ENCODE results near the gene CAMTA1. TPM values are rescaled to one million over a fixed set of nuclear protein-coding genes. Genes with fewer than 3 reads are reported as not detected.

The CAMTA1 gene
- total RNA-seq, 2 experiments from 2014 or later: 39.3 to 48.8 TPM

DNA sequence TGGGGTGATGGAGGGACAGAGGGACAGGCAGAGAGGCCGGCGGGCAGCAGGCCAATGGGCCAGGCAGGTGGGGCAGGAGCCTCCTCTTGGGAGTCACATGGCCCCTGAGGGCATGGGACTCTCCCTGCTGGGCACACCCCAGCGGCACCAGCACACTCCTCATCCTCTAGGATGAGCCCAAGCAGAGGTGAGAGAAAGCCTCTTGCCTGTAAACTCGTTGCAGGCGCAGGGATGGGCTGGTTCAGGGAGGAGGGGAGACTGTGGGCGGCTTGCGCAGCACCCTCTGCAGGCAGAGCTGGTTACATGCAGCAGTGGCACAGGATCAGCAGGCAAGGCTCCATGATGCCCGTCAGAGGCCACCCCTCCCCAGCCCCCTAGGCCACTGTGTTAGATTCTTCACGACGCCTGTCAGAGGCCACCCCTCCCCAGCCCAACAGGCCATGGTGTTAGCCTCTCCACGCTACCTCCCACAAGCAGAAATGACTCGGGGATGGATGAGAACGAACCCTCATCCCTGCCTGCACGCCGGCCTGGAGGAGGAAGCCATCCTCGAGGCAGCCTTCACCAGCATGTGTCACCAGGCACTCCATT is 776.2 kb downstream of the CAMTA1 start:
- CTCF ChIA-PET: no interaction called here
- Mint-ChIP-seq H3K4me3 (no peak overlapping the region), H3K27ac (no peak overlapping the region), H3K9me3 (no peaks in the 10 kb centered on the region), H3K27me3 (no peaks in the 10 kb centered on the region), H3K36me3 (ENCODE audit: low read depth) (no peaks in the 10 kb centered on the region), H3K4me1 (no peaks in the 10 kb centered on the region)
- POLR2A ChIA-PET: no interaction called here
- no peak for DNase-seq

GRCh38 chr1:7561936-7562728 is 776.9 kb downstream of the CAMTA1 start:
- CTCF ChIA-PET: no interaction called here
- Mint-ChIP-seq H3K9me3 (no peaks in the 10 kb centered on the region), H3K4me1 (no peaks in the 10 kb centered on the region), H3K4me3 (no peak overlapping the region), H3K27ac (no peak overlapping the region), H3K36me3 (ENCODE audit: low read depth) (no peaks in the 10 kb centered on the region), H3K27me3 (no peaks in the 10 kb centered on the region)
- DNase-seq: no peak
- POLR2A ChIA-PET: no interaction called here

- ChIA-PET CTCF (no interaction called here), POLR2A (no interaction called here)
- no peaks in the 10 kb centered on the region for H3K36me3 Mint-ChIP-seq (ENCODE audit: low read depth)
- H3K27me3 Mint-ChIP-seq: no peaks in the 10 kb centered on the region
- no peak for DNase-seq
- H3K27ac Mint-ChIP-seq: no peak overlapping the region
- no peaks in the 10 kb centered on the region for H3K4me1 Mint-ChIP-seq
- no peaks in the 10 kb centered on the region for H3K9me3 Mint-ChIP-seq
- H3K4me3 Mint-ChIP-seq: no peak overlapping the region
Measured at GRCh38 chr1:7562729-7563605, 777.7 kb downstream of the CAMTA1 start.

DNA sequence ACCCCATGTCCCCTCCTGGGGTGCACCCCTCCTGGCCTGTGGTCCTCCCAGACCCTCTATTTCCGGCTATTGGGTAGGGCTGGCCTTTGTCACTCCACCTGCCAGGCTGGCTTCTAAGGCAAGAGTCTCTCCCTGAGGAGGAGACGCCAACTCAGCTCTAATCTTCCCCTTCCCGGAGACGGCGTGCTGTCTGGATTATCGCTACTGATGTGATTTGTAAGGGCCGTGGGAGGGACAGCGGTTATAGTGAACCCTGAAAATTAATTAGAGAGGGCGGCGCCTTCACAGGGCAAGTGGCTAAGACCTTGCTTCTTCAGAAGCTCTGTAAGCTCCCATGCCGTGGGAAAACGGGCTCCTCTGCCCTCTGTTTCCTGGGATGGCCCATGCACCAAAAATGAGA is 778.9 kb downstream of the CAMTA1 start:
- Mint-ChIP-seq H3K36me3 (ENCODE audit: low read depth) (no peaks in the 10 kb centered on the region), H3K27me3 (no peaks in the 10 kb centered on the region), H3K4me3 (no peak overlapping the region), H3K9me3 (no peaks in the 10 kb centered on the region), H3K27ac (no peak overlapping the region), H3K4me1 (no peaks in the 10 kb centered on the region)
- DNase-seq: no peak
- POLR2A ChIA-PET: no interaction called here
- CTCF ChIA-PET: no interaction called here

- no peaks in the 10 kb centered on the region for H3K27me3 Mint-ChIP-seq
- H3K4me3 Mint-ChIP-seq: no peak overlapping the region
- H3K36me3 Mint-ChIP-seq (ENCODE audit: low read depth): no peaks in the 10 kb centered on the region
- ChIA-PET CTCF (no interaction called here), POLR2A (no interaction called here)
- H3K4me1 Mint-ChIP-seq: no peaks in the 10 kb centered on the region
- DNase-seq: no peak
- no peak overlapping the region for H3K27ac Mint-ChIP-seq
- H3K9me3 Mint-ChIP-seq: no peaks in the 10 kb centered on the region
Measured at GRCh38 chr1:7565099-7565750, 780.0 kb downstream of the CAMTA1 start.

DNA sequence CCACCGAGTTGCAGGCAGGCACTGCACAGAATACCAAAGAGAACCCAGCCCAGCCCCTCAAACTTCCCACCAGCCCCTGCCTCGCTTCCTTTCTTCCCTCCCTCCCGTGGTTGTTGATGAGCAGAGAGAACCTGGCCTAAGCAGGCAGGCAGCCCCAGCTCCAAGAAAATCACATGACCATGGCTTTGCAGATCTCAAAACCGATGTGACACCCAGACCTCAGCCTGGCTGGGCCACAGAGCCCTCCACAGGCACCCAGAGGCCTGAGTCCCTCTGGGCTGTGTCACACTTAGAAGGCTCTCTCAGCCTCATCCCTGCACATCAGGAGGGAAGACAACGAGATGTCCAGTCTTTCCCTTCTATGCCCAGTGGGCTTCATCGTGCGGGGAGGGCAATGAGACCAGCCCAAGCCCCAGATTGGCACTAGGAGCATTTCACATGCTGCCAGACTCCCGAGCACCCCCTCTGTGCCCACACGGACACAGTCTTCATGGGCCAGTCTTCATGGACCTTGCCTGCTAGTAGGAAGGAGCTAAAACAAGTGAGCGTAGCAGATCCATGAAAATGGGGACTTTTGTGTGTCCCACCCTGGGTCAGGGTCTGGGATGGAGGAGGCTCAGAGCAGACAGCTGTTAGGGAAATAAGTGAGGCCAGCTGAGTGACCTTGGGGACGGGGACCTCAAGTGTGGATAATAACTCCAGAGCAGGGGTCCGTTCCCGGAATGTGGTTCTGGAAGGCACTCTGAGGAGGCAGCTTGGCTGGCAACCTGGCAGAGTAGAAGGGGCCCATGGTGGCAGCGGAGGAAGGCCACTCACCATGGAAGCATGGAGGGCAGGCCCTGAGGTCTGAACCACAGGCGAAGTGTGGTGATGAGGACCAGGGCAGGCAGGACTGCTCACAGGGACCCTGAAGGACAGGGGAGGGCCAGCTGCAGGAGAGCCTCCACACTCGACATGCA is 781.4 kb downstream of the CAMTA1 start:
- no peak overlapping the region for H3K27ac Mint-ChIP-seq
- no peaks in the 10 kb centered on the region for H3K9me3 Mint-ChIP-seq
- H3K36me3 Mint-ChIP-seq (ENCODE audit: low read depth): no peaks in the 10 kb centered on the region
- no peak for DNase-seq
- H3K27me3 Mint-ChIP-seq: no peaks in the 10 kb centered on the region
- ChIA-PET CTCF (no interaction called here), POLR2A (no interaction called here)
- H3K4me3 Mint-ChIP-seq: no peak overlapping the region
- no peaks in the 10 kb centered on the region for H3K4me1 Mint-ChIP-seq

DNA sequence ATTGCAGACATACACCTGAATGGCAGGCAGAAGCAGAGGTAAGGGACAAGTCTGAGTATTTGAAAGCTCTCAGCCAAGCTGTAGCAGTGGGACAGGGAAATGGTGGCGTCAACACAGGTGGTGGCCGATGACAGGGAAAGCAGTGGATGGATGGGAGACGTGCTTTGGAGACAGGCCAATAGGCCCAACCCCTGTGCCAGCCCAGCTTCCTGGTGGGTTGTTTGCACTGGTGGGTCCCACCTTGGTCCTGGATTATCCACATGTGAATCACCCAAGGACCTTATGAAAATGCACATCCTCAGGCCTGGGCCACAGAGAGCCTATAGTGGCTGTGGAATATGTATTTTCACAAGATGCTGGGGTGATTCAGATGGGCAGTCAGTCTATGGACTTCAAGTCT is 782.1 kb downstream of the CAMTA1 start:
- Mint-ChIP-seq H3K27me3 (no peaks in the 10 kb centered on the region), H3K9me3 (no peaks in the 10 kb centered on the region), H3K27ac (no peak overlapping the region), H3K4me3 (no peak overlapping the region), H3K4me1 (no peaks in the 10 kb centered on the region), H3K36me3 (ENCODE audit: low read depth) (no peaks in the 10 kb centered on the region)
- DNase-seq: no peak
- CTCF ChIA-PET: no interaction called here
- POLR2A ChIA-PET: no interaction called here

- CTCF ChIA-PET: no interaction called here
- DNase-seq: no peak
- no peak overlapping the region for H3K4me3 Mint-ChIP-seq
- H3K27me3 Mint-ChIP-seq: no peaks in the 10 kb centered on the region
- POLR2A ChIA-PET: no interaction called here
- H3K36me3 Mint-ChIP-seq (ENCODE audit: low read depth): no peaks in the 10 kb centered on the region
- no peaks in the 10 kb centered on the region for H3K9me3 Mint-ChIP-seq
- H3K27ac Mint-ChIP-seq: no peak overlapping the region
- H3K4me1 Mint-ChIP-seq: no peaks in the 10 kb centered on the region
Measured at GRCh38 chr1:7568053-7568452, 782.8 kb downstream of the CAMTA1 start.

DNA sequence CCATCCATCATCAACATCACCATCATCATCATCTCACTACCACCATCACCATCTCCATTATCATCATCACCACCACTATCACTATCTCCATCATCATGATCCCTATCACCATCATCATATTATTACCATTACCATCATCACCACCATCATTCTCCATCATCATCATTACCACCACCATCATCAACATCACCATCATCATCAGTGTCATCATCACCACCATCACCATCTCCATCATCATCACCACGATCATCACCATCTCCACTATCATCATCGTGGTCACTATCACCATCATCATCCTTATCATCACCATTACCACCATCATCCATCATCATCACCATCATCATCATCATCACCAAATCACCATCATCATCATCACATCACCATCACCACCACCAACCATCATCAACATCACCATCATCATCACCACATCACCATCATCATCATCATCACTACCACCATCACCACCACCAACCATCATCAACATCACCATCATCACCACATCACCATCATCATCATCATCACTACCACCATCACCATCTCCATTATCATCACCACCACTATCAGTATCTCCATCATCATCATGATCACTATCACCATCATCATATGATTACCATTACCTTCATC is 783.8 kb downstream of the CAMTA1 start:
- Mint-ChIP-seq H3K27me3 (no peaks in the 10 kb centered on the region), H3K9me3 (no peaks in the 10 kb centered on the region), H3K4me3 (no peak overlapping the region), H3K36me3 (ENCODE audit: low read depth) (no peaks in the 10 kb centered on the region), H3K4me1 (no peaks in the 10 kb centered on the region), H3K27ac (no peak overlapping the region)
- no peak for DNase-seq
- ChIA-PET CTCF (no interaction called here), POLR2A (no interaction called here)

DNA sequence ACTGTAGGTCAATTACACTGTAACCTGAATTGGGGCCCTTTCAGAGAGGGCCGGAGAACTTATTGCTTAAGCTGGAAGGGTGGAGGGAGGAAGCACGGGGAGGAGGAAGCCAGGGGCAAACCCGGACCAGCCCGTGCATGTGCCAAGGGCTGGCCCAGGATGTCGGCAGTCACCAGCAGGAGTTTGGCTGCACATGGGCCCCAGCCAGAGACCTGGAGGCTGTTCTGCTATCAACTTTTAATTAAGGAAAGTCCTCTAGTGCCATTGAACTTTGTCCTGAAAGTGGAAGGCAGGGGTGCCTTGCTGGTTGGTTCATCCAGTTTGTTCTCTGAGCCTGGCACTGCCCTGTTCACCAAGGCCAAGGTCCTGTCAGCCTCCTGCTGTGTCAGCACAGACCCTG is 785.1 kb downstream of the CAMTA1 start:
- no peaks in the 10 kb centered on the region for H3K4me1 Mint-ChIP-seq
- POLR2A ChIA-PET: no interaction called here
- H3K4me3 Mint-ChIP-seq: no peak overlapping the region

DNA sequence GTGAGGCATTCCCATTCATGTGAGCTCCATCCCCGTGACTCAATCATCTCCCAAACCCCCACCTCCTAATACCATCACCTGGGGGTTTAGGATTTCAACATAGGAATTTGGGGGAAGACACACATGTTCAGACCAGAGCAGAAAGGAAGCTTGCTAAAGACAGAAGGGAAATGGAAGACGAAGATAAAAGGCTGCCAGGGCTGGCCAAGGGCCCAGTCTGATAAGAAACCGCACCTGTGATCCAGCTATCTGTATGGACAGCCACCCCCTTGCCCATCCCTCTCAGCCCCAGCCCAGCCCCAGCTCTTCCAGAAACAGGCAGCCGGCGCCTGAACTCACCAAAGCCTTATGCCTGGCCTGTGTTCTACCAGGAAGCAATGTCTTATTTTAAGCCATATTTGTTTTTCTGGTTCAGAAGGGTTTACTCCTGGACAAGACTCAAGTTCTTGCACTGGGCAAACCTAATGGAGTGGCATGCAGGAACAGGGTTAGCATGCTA is 787.4 kb downstream of the CAMTA1 start:
- no peaks in the 10 kb centered on the region for H3K36me3 Mint-ChIP-seq (ENCODE audit: low read depth)
- ChIA-PET CTCF (no interaction called here), POLR2A (no interaction called here)
- no peaks in the 10 kb centered on the region for H3K9me3 Mint-ChIP-seq
- no peak overlapping the region for H3K27ac Mint-ChIP-seq
- DNase-seq: no peak
- no peak overlapping the region for H3K4me3 Mint-ChIP-seq
- no peaks in the 10 kb centered on the region for H3K27me3 Mint-ChIP-seq
- no peaks in the 10 kb centered on the region for H3K4me1 Mint-ChIP-seq

More for the DNA sequence above, 785.1 kb downstream of the CAMTA1 start:
- Mint-ChIP-seq H3K9me3 (no peaks in the 10 kb centered on the region), H3K27me3 (no peaks in the 10 kb centered on the region), H3K36me3 (ENCODE audit: low read depth) (no peaks in the 10 kb centered on the region), H3K27ac (no peak overlapping the region)
- no peak for DNase-seq
- CTCF ChIA-PET: no interaction called here

- Mint-ChIP-seq H3K4me1 (no peaks in the 10 kb centered on the region), H3K27ac (no peak overlapping the region), H3K27me3 (no peaks in the 10 kb centered on the region), H3K9me3 (no peaks in the 10 kb centered on the region), H3K36me3 (ENCODE audit: low read depth) (no peaks in the 10 kb centered on the region), H3K4me3 (no peak overlapping the region)
- POLR2A ChIA-PET: no interaction called here
- DNase-seq: no peak
- CTCF ChIA-PET: no interaction called here
Measured at GRCh38 chr1:7573481-7573880, 788.2 kb downstream of the CAMTA1 start.
